ENCODE measurements around the gene NMRAL1. TPM values are rescaled to one million over a fixed set of nuclear protein-coding genes. Genes with fewer than 3 reads are reported as not detected.

NMRAL1 gene
- total and polyA plus RNA-seq, 10 donors, result 26.3 to 58.6 (median 41.8) TPM

DNA sequence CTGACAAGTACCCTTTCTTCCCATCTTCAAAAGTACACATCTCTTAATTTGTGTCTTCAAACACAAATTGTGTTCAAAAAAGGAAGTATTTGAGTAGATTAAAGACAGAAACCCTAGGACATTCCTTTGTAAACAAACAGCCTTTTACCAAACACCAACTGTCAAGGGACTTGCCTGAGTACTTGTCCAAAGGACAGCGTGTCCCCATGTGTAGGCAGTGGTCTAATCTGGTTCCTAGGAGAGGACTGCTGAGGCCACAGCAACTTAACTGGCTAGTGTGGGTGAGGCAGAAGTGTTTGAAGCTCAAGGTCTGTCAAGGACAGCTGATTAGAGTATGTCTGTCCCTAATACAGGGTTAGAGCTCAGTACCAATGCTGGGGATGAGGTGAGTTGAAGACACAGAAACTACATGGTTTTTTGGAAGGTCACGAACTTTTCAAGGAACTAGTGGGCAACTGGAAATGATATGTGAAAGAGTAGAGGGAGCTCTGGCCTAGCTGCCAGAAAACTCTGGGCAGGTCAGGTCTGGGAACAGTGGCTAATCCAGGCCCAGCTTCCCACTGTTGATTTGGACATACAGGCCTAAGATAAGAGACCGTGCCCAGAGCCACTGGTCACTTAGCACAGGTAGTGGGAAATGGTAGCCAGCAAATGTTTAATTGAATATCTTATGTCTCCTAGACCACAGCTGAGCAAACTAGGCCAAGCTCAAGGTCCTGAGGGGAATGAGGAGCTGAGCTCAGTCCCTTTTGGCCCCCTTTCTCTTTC is 11.9 kb upstream of the NMRAL1 start:
- peaks cover 29 to 74% (median 47%) of the 10 kb centered on the region in 6 donors for H3K4me1 ChIP-seq
- H3K4me3 ChIP-seq, result no peak overlapping the region
- intact Hi-C loops (cut with DNase I; ENCODE audit: low total_unique reads), result no loop called here
- no peaks in the 10 kb centered on the region for H3K27me3 ChIP-seq (replicated peaks in 1 of 7)
- H3K9me3 ChIP-seq, result no peaks in the 10 kb centered on the region
- 90 to 98% (median 94%) methylated on average over 3 of the region's 3 CpGs for WGBS, 5 donors
- H3K27ac ChIP-seq, result peak overlapping the region in 7 of 8 donors; percentile 51 to 88 (median 76)
- H3K36me3 ChIP-seq, result peaks cover 0 to 75% (median 21%) of the 10 kb centered on the region in 6 donors
- no peak for DNase-seq
- TF ChIP-seq POLR2AphosphoS5 (IDR thresholded peaks at IDR 0.05), result peak in 1 of 3 donors; percentile 78
- no peak for TF ChIP-seq POLR2A (IDR thresholded peaks at IDR 0.05)
- TF ChIP-seq, protein P1, sequence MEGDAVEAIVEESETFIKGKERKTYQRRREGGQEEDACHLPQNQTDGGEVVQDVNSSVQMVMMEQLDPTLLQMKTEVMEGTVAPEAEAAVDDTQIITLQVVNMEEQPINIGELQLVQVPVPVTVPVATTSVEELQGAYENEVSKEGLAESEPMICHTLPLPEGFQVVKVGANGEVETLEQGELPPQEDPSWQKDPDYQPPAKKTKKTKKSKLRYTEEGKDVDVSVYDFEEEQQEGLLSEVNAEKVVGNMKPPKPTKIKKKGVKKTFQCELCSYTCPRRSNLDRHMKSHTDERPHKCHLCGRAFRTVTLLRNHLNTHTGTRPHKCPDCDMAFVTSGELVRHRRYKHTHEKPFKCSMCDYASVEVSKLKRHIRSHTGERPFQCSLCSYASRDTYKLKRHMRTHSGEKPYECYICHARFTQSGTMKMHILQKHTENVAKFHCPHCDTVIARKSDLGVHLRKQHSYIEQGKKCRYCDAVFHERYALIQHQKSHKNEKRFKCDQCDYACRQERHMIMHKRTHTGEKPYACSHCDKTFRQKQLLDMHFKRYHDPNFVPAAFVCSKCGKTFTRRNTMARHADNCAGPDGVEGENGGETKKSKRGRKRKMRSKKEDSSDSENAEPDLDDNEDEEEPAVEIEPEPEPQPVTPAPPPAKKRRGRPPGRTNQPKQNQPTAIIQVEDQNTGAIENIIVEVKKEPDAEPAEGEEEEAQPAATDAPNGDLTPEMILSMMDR (IDR thresholded peaks at IDR 0.05 in 8 of 11, conservative IDR thresholded peaks at IDR 0.05 in 3 of 11), result no peak

DNA sequence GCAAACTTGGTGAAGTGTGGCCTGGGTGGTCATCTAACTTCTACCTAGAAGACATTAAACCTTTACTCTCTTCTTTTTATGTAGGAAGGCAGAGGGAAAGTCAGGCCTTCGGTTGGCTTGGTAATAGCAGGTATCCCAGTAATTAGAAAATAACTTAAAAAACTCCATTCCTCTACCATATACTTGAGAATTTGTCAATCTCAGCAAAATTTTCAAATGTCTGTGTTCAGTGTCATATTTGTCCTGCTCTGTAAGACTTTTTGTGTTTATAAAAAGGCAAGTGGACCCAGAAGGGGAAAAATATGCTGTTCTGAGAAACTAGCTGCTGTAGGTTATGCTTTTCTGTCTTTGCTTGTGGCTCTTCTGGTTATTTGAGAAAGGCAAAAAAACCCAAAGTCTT is 7.5 kb upstream of the NMRAL1 start:
- no peak for DNase-seq
- TF ChIP-seq POLR2AphosphoS5 (IDR thresholded peaks at IDR 0.05) (no peak), POLR2A (IDR thresholded peaks at IDR 0.05) (no peak)
- TF ChIP-seq, protein P1 (IDR thresholded peaks at IDR 0.05 in 8 of 11, conservative IDR thresholded peaks at IDR 0.05 in 3 of 11), result no peak
- H3K27ac ChIP-seq, result peak overlapping the region in 3 of 8 donors; percentile 3 to 58 (median 13)

DNA sequence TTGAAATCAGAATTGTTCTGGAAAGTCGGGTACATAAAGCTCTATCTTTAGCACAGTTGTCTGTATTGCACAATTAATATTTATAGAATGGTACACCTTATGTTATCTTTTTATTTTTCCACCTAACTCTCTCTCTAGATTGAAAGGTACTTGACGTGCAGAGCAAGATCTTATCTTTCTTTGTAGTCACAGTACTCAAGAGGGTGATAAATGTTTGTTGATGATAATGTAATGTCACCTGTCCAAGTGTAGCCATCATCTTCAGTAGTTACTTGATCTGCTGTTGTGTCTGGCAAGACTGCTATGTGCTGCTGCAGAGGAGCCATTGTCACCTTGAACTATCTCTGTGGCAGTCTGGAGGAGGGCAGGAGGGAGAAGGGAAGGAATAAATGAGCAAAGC is 7.1 kb upstream of the NMRAL1 start:
- Histone ChIP-seq H3K36me3 (peaks cover 0 to 51% (median 14%) of the 10 kb centered on the region in 6 donors), H3K9me3 (no peaks in the 10 kb centered on the region), H3K4me1 (peaks cover 14 to 72% (median 45%) of the 10 kb centered on the region in 6 donors), H3K4me3 (no peak overlapping the region), H3K27me3 (replicated peaks in 1 of 7) (no peaks in the 10 kb centered on the region), H3K27ac (peak overlapping the region in 3 of 8 donors; percentile 3 to 58 (median 13))
- no peak for DNase-seq
- 61 to 84% (median 76%) methylated on average over 2 of the region's 2 CpGs for WGBS, 5 donors
- TF ChIP-seq, protein P1 (IDR thresholded peaks at IDR 0.05 in 8 of 11, conservative IDR thresholded peaks at IDR 0.05 in 3 of 11), result no peak
- TF ChIP-seq POLR2A (IDR thresholded peaks at IDR 0.05) (no peak), POLR2AphosphoS5 (IDR thresholded peaks at IDR 0.05) (no peak)
- intact Hi-C loops (cut with DNase I; ENCODE audit: low total_unique reads), result no loop called here

More for the DNA sequence above, 7.5 kb upstream of the NMRAL1 start:
- Histone ChIP-seq H3K36me3 (peaks cover 0 to 56% (median 15%) of the 10 kb centered on the region in 6 donors), H3K9me3 (no peaks in the 10 kb centered on the region), H3K4me3 (no peak overlapping the region), H3K4me1 (peaks cover 19 to 74% (median 47%) of the 10 kb centered on the region in 6 donors), H3K27me3 (replicated peaks in 1 of 7) (no peaks in the 10 kb centered on the region)
- intact Hi-C loops (cut with DNase I; ENCODE audit: low total_unique reads), result no loop called here
- 87 to 96% (median 90%) methylated on average over 1 of the region's 1 CpG for WGBS, 5 donors

DNA sequence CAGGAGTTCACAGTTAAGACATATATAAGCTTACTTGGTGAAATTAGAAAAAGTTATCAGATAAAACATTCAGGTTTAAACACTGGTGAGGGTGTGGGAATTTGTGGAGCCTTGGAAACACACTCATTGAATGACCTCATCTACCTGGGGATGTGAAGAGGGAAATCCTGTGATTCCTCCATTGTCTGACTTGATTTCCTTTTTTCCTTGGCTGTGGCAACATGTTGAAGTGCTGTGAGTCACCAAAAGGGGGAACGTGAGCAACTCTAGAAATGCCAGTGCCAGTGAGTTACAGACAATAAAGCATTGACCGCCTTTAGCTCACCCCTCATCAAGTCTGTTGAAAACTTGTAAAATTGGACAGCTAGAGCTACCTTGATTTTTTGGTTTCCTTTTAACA is 3.5 kb upstream of the NMRAL1 start:
- no peak for DNase-seq
- 41 to 64% (median 54%) methylated on average over 2 of the region's 2 CpGs for WGBS, 5 donors
- H3K4me3 ChIP-seq, result peak overlapping the region in 3 of 8 donors; percentile 87 to 95 (median 88)
- H3K9me3 ChIP-seq, result no peaks in the 10 kb centered on the region
- peak overlapping the region in 4 of 8 donors; percentile 95 to 96 (median 96) for H3K27ac ChIP-seq
- H3K4me1 ChIP-seq, result peaks cover 22 to 93% (median 70%) of the 10 kb centered on the region in 6 donors
- peaks cover 0 to 17% (median 0%) of the 10 kb centered on the region in 6 donors for H3K36me3 ChIP-seq
- intact Hi-C loops (cut with DNase I; ENCODE audit: low total_unique reads), result no loop called here
- H3K27me3 ChIP-seq (replicated peaks in 1 of 7), result no peaks in the 10 kb centered on the region
- TF ChIP-seq POLR2A (IDR thresholded peaks at IDR 0.05), result no peak
- TF ChIP-seq, protein P1 (IDR thresholded peaks at IDR 0.05 in 8 of 11, conservative IDR thresholded peaks at IDR 0.05 in 3 of 11), result peak in 3 of 11 experiments; percentile 16 to 20 (median 19)
- TF ChIP-seq POLR2AphosphoS5 (IDR thresholded peaks at IDR 0.05), result no peak

All from spleen (tissue), 11 donors.